Measurements from ENCODE around the gene SEMA5A.

The SEMA5A gene

DNA sequence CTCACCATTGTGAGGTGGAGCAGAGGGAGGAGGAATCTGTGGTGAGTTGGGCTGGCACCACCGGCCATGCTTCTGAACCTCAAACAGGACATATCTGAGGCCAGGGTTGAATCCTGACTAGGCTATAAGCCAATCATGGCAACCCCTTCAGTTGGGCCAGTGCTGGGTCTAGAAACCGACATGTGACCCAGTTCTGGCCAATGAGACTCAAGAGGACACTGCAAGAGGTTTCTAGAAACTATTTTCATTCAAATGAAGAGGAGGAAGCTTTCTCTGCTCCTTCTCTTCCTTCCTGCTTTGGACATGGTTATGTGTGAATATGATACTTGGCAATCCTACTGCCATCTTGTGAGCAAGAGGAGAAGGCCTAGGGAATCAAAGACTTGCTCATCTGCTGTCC is 417.7 kb downstream of the SEMA5A start:
- no peak for DNase-seq (ENCODE audit: low read depth)
- TF ChIP-seq, protein P1, sequence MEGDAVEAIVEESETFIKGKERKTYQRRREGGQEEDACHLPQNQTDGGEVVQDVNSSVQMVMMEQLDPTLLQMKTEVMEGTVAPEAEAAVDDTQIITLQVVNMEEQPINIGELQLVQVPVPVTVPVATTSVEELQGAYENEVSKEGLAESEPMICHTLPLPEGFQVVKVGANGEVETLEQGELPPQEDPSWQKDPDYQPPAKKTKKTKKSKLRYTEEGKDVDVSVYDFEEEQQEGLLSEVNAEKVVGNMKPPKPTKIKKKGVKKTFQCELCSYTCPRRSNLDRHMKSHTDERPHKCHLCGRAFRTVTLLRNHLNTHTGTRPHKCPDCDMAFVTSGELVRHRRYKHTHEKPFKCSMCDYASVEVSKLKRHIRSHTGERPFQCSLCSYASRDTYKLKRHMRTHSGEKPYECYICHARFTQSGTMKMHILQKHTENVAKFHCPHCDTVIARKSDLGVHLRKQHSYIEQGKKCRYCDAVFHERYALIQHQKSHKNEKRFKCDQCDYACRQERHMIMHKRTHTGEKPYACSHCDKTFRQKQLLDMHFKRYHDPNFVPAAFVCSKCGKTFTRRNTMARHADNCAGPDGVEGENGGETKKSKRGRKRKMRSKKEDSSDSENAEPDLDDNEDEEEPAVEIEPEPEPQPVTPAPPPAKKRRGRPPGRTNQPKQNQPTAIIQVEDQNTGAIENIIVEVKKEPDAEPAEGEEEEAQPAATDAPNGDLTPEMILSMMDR (conservative IDR thresholded peaks at IDR 0.05; ENCODE audit: low read length), result no peak
- H3K4me3 ChIP-seq (ENCODE audit: low read length), result no peak overlapping the region

DNA sequence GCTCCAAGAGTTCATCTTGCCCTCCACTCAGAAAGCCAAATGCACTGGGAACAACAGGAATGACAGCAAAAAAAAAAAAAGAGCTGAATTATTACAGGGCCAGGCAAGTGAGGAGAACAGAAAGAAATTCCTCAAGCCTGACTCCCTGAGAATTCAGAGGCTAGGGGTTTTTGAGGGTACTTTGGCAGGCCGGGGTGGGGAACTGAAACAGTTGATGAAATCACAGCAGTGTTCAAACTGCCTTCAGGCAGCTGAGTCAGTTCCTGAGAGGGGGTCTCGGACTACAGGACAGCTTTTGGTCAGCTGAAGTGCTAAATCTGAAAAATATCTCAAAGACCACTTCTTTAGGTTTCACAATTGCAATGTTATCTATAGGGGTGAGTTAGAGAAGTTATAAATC is 419.4 kb downstream of the SEMA5A start:
- no peak overlapping the region for H3K4me3 ChIP-seq (ENCODE audit: low read length)
- TF ChIP-seq, protein P1 (conservative IDR thresholded peaks at IDR 0.05; ENCODE audit: low read length), result no peak
- DNase-seq (ENCODE audit: low read depth), result no peak

DNA sequence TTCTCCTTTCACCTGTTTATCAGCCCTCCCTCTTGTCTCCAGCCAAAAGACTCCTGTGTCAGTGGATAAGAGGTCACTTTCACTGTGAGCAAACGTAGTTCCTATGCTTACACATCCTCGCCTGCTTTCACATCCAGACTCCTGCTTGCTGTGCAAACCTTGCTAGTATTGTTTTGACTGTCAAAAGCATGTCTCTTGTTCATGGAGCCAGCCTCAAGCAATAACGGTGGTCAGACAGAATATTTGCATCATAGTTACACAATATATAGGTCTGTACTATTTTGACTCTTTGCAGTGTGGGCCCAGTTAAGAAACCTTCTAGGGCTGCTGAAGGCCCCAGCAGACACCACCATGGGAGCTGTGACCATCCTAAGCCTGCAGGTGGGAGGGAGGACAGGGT is 420.0 kb downstream of the SEMA5A start:
- DNase-seq (ENCODE audit: low read depth), result no peak
- TF ChIP-seq, protein P1 (conservative IDR thresholded peaks at IDR 0.05; ENCODE audit: low read length), result no peak
- H3K4me3 ChIP-seq (ENCODE audit: low read length), result no peak overlapping the region

DNA sequence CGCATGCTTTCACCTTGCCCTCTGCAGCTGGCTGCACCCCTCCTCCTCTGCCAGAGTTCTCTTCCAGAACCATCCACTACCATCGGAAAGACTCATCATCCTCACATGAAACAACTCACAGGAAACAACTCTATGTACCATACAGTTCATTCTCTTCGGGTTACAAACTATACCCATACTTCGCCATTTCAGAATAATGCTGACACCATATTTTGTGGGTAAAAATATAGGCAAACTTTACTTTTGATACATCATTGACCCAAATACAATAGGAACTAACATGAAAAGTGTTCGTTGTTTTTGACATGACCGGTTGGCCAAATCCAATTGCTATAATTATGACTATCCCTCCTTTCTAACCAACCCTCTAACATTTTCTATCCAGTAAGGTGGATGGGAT is 421.0 kb downstream of the SEMA5A start:
- DNase-seq (ENCODE audit: low read depth), result no peak

DNA sequence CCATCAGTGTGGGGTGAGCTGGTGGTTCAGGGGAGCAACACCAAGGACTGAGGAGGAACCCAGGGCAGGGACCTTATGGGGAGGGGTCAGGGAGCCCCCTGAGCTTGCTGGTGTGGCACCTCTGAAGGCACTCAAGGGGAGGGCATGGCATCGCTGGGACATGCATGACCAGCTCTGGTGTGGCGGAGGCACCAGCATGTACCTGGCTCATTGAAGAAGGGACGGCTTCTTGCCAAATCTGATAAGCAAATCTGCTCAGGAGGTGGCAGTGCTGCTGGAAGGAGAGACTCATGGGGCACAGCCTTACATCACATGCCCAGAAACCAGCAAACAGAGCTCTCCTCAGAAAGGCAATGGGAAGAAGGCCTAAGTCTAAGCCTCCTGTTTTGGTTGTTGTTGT is 421.8 kb downstream of the SEMA5A start:
- TF ChIP-seq, protein P1 (conservative IDR thresholded peaks at IDR 0.05; ENCODE audit: low read length), result no peak
- DNase-seq (ENCODE audit: low read depth), result no peak
- no peak overlapping the region for H3K4me3 ChIP-seq (ENCODE audit: low read length)

More for the DNA sequence above, 421.0 kb downstream of the SEMA5A start:
- TF ChIP-seq, protein P1 (conservative IDR thresholded peaks at IDR 0.05; ENCODE audit: low read length), result no peak
- no peak overlapping the region for H3K4me3 ChIP-seq (ENCODE audit: low read length)

DNA sequence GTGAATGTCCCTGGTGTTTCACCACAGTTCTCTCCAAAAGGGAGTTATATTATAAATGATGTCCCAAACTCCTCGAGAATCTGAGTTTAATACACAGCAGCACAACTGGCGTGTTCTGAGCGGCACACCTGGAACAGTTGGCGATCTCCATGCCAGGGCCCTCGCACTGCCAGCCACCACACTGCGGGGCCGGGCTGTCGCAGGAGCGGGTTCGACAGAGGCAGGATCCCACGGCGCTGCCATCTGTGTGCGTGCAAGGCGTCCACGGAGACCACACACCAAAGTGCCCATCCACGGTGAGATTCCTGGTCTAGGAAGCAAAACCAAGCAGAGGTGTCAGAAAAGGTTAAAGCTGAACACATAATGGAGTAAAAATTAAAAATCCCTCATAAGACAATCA is 423.3 kb downstream of the SEMA5A start:
- DNase-seq (ENCODE audit: low read depth), result no peak
- no peak overlapping the region for H3K4me3 ChIP-seq (ENCODE audit: low read length)
- TF ChIP-seq, protein P1 (conservative IDR thresholded peaks at IDR 0.05; ENCODE audit: low read length), result no peak

DNA sequence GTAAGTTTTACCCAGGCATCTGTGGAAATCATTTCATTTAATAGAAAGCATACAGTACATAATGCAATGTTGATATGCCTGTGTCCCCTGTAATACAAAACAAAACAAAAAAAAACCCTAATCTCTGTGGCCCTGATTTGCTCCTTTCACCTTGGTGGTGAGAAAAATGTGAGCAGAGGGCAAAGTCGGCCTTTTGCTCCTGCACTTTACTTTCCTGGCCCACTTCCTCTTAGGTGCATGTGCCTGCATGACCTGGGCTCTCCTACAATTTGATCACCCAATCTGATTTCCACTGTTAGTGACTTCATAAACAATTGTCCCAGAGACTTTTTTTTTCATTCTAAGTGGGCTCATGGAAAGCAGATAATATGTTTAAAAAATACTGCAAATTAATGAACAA is 424.3 kb downstream of the SEMA5A start:
- TF ChIP-seq, protein P1 (conservative IDR thresholded peaks at IDR 0.05; ENCODE audit: low read length), result no peak
- no peak for DNase-seq (ENCODE audit: low read depth)
- no peak overlapping the region for H3K4me3 ChIP-seq (ENCODE audit: low read length)
